Vagina (tissue), 2 donors: ENCODE data around the gene STK10.

Experiments used
- CTCF ChIP-seq, 3 experiments: fragments of 450-650 bp in 2 of 3; fragments of 200-600 bp in 1 of 3; sonication (generic) in 1 of 3; IDR thresholded peaks; one replicate each; pipeline ENCODE4 v1.5.1; 2017 to 2019; ENCODE audit warnings: antibody characterized with exemption in 3 of 3, mild to moderate bottlenecking in 2 of 3, moderate library complexity in 2 of 3
- POLR2A ChIP-seq, 2 donors: fragments of 450-650 bp; IDR thresholded peaks; one replicate each; pipeline ENCODE4 v1.6.1; 2017; ENCODE audit warnings: antibody characterized with exemption in 2 of 2, mild to moderate bottlenecking in 2 of 2, moderate library complexity in 2 of 2
- POLR2AphosphoS5 ChIP-seq, 2 donors: sonication (generic); formaldehyde crosslinking; IDR thresholded peaks; one replicate each; pipeline ENCODE4 v1.9.0; 2017; ENCODE audit warnings: antibody characterized with exemption in 2 of 2, mild to moderate bottlenecking in 2 of 2, low read depth in 1 of 2; ENCODE audit not compliant: insufficient read depth in 1 of 2

GRCh38 chr5:172193872-172194271, 5.8 kb upstream of the STK10 start, which contains the start of gene EFCAB9:
- TF ChIP-seq CTCF (IDR thresholded peaks at IDR 0.05) (no peak), POLR2A (IDR thresholded peaks at IDR 0.05) (no peak), POLR2AphosphoS5 (IDR thresholded peaks at IDR 0.05; ENCODE audit: insufficient read depth in 1 of 2, low read depth in 1 of 2) (no peak)
